ENCODE data around the gene IQCF6. TPM values are rescaled to one million over a fixed set of nuclear protein-coding genes. Genes with fewer than 3 reads are reported as not detected.

Gene IQCF6
- polyA plus RNA-seq, 3 donors: not detected

DNA sequence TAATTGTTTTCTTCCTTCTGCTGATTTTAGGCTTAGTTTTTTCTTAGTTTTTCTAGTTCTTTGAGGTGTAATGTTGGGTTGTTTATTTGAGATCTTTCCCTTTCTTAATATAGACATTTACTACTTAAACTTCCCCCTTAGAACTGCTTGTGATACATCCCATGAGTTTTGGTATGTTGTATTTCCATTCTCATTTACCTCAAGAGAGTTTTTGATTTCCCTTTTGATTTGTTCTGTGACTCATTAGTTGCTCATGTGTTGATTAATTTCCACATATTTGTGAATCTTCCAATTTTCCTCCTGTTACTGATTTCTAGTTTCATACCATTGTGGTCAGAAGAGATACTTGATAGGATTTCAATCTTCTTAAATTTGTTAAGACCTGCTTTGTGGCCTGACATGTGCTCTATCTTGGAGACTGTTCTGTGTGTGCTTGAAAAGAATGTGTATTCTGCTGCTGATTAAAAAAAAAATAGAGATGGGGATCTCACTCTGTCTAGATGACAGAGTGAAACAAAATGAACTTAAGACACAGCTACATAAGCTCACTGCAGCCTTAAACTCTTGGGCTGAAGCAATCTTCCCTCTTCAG is 49.9 kb downstream of the IQCF6 start:
- no peaks in the 10 kb centered on the region for H4K20me1 ChIP-seq (ENCODE audit: insufficient read depth, low read length)
- no peak overlapping the region for H3K4me2 ChIP-seq (replicated peaks; ENCODE audit: extremely low read depth, low read length, poor library complexity, severe bottlenecking)
- no peak overlapping the region for H3K27ac ChIP-seq (ENCODE audit: low read depth in 1 of 2, low read length in 2 of 2)
- intact Hi-C loops (cut with micrococcal nuclease): no loop called here
- no peak overlapping the region for H2AFZ ChIP-seq (ENCODE audit: insufficient read depth, low read depth, low read length, poor library complexity, severe bottlenecking)
- Mint-ChIP-seq H3K4me1 (peaks cover 2% of the 10 kb centered on the region), H3K27me3 (ENCODE audit: low read depth in 3 of 3) (peaks cover 3 to 7% (median 4%) of the 10 kb centered on the region in 3 donors), H3K4me3 (no peak overlapping the region), H3K36me3 (no peaks in the 10 kb centered on the region), H3K9me3 (peaks cover 0 to 6% (median 0%) of the 10 kb centered on the region in 7 donors), H3K27ac (no peak overlapping the region)
- no peaks in the 10 kb centered on the region for H3K9me3 ChIP-seq (replicated peaks in 1 of 2; ENCODE audit: control insufficient read depth in 1 of 2, insufficient read depth in 1 of 2, low read length in 2 of 2)
- no peaks in the 10 kb centered on the region for H3K79me2 ChIP-seq (ENCODE audit: insufficient read depth, low read length)
- H3K4me1 ChIP-seq (ENCODE audit: control insufficient read depth in 1 of 2, insufficient read depth in 2 of 2, low read length in 2 of 2): no peaks in the 10 kb centered on the region
- TF ChIP-seq, protein P1, sequence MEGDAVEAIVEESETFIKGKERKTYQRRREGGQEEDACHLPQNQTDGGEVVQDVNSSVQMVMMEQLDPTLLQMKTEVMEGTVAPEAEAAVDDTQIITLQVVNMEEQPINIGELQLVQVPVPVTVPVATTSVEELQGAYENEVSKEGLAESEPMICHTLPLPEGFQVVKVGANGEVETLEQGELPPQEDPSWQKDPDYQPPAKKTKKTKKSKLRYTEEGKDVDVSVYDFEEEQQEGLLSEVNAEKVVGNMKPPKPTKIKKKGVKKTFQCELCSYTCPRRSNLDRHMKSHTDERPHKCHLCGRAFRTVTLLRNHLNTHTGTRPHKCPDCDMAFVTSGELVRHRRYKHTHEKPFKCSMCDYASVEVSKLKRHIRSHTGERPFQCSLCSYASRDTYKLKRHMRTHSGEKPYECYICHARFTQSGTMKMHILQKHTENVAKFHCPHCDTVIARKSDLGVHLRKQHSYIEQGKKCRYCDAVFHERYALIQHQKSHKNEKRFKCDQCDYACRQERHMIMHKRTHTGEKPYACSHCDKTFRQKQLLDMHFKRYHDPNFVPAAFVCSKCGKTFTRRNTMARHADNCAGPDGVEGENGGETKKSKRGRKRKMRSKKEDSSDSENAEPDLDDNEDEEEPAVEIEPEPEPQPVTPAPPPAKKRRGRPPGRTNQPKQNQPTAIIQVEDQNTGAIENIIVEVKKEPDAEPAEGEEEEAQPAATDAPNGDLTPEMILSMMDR (IDR thresholded peaks at IDR 0.05): no peak
- DNase-seq: no peak
- no peak overlapping the region for H3K4me3 ChIP-seq (replicated peaks in 1 of 3; ENCODE audit: low read depth in 2 of 3, low read length in 3 of 3)
- H3K36me3 ChIP-seq (replicated peaks in 1 of 2; ENCODE audit: control insufficient read depth in 1 of 2, insufficient read depth in 2 of 2, low read length in 2 of 2): no peaks in the 10 kb centered on the region
- H3K9ac ChIP-seq (ENCODE audit: insufficient read depth, low read length, poor library complexity, severe bottlenecking): no peak overlapping the region
- H3K27me3 ChIP-seq (ENCODE audit: control insufficient read depth in 2 of 2, insufficient read depth in 2 of 2, low read length in 2 of 2): peaks cover 0 to 2% of the 10 kb centered on the region in 2 donors

Other genes with a start within 250 kb of the IQCF6 start
- 1 to 10 TPM; 3.6 to 7.3 (median 3.6) TPM for gene RAD54L2, start 240.5 kb downstream of the IQCF6 start, polyA plus RNA-seq
- gene TEX264, start 108.0 kb downstream of the IQCF6 start, polyA plus RNA-seq: 100 to 1,000 TPM in 1 of 3 donors, 10 to 100 TPM in 2; 58.3 to 108 (median 80.8) TPM
- gene GRM2, start 72.2 kb downstream of the IQCF6 start, polyA plus RNA-seq: under 1 TPM in 1 of 3 donors, not detected in 2; 0.72 TPM
- gene IQCF2, start 82.4 kb upstream of the IQCF6 start, polyA plus RNA-seq: not detected
- not detected for gene IQCF5, start 96.4 kb upstream of the IQCF6 start, polyA plus RNA-seq
- not detected for gene IQCF1, start 124.1 kb upstream of the IQCF6 start, polyA plus RNA-seq
- gene RRP9, start 162.7 kb upstream of the IQCF6 start, polyA plus RNA-seq: 10 to 100 TPM in 1 of 3 donors, 1 to 10 TPM in 2; 6.7 to 10.4 (median 9.9) TPM
- gene PARP3, start 163.1 kb upstream of the IQCF6 start, polyA plus RNA-seq: 1 to 10 TPM; 1.2 to 6.9 (median 1.7) TPM
- gene GPR62, start 176.1 kb upstream of the IQCF6 start, polyA plus RNA-seq: not detected
- gene PCBP4, start 188.2 kb upstream of the IQCF6 start, polyA plus RNA-seq: 1 to 10 TPM in 1 of 3 donors, under 1 TPM in 2; 0.09 to 1.3 (median 0.22) TPM
- gene ABHD14B, start 194.8 kb upstream of the IQCF6 start, polyA plus RNA-seq: 10 to 100 TPM; 20.3 to 31.2 (median 23.4) TPM
- 10 to 100 TPM in 2 of 3 donors, 1 to 10 TPM in 1; 6.9 to 13.2 (median 11.7) TPM for gene ABHD14A, start 195.8 kb upstream of the IQCF6 start, polyA plus RNA-seq
- 10 to 100 TPM; 13.3 to 18.0 (median 14.5) TPM for gene ACY1, start 204.3 kb upstream of the IQCF6 start, polyA plus RNA-seq
- 1,000 to 10,000 TPM in 1 of 3 donors, 100 to 1,000 TPM in 2; 753 to 2,360 (median 856) TPM for gene RPL29, start 216.7 kb upstream of the IQCF6 start, polyA plus RNA-seq